ENCODE measurements around the gene NTRK3. TPM values are rescaled to one million over a fixed set of nuclear protein-coding genes. Genes with fewer than 3 reads are reported as not detected.

Gene NTRK3
- total and polyA plus RNA-seq, 4 experiments from 2014 or later, result 0.67 TPM; not detected in 3

DNA sequence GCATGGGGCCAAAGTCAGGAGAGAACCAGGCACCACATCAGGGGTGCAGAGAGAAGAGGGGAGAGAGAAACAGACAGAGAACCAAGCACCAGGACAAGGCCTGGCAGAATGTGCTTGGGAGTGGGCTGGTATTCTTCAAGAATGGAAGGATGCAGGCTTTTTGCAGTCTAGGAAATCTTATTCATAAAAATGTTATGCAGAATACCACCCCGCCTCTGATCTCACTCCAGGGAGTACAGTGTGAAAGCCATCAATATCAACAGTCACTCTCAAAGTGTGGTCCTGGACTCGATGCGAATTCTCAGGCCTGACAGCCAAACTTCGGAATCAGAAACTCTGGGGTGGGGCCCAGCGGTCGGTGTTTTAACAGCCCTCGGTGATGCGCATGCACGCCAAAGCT, 16.9 kb downstream of the NTRK3 start:
- no peak overlapping the region for H3K4me3 Mint-ChIP-seq
- POLR2A ChIA-PET (ENCODE audit: partially characterized antibody), result no interaction called here
- Histone ChIP-seq H3K27me3 (ENCODE audit: insufficient read depth, low read length) (no peaks in the 10 kb centered on the region), H3K27ac (ENCODE audit: low read depth, low read length) (no peak overlapping the region), H3K9me3 (ENCODE audit: control insufficient read depth in 1 of 2, low read length in 2 of 2) (no peaks in the 10 kb centered on the region), H3K4me3 (ENCODE audit: low read length in 2 of 2) (no peak overlapping the region), H3K36me3 (ENCODE audit: insufficient read depth, low read length) (no peaks in the 10 kb centered on the region), H3K4me1 (ENCODE audit: insufficient read depth, low read length) (no peaks in the 10 kb centered on the region)
- H3K36me3 Mint-ChIP-seq, result no peaks in the 10 kb centered on the region
- H3K27ac Mint-ChIP-seq, result no peak overlapping the region
- H3K27me3 Mint-ChIP-seq, result peaks cover 7 to 12% of the 10 kb centered on the region in 2 donors
- DNase-seq, result no peak
- CTCF ChIA-PET (ENCODE audit: partially characterized antibody), result no interaction called here
- peaks cover 0 to 1% (median 0%) of the 10 kb centered on the region in 4 donors for H3K4me1 Mint-ChIP-seq
- peaks cover 0 to 4% (median 0%) of the 10 kb centered on the region in 8 donors for H3K9me3 Mint-ChIP-seq
- intact Hi-C loops (cut with micrococcal nuclease), result no loop called here

DNA sequence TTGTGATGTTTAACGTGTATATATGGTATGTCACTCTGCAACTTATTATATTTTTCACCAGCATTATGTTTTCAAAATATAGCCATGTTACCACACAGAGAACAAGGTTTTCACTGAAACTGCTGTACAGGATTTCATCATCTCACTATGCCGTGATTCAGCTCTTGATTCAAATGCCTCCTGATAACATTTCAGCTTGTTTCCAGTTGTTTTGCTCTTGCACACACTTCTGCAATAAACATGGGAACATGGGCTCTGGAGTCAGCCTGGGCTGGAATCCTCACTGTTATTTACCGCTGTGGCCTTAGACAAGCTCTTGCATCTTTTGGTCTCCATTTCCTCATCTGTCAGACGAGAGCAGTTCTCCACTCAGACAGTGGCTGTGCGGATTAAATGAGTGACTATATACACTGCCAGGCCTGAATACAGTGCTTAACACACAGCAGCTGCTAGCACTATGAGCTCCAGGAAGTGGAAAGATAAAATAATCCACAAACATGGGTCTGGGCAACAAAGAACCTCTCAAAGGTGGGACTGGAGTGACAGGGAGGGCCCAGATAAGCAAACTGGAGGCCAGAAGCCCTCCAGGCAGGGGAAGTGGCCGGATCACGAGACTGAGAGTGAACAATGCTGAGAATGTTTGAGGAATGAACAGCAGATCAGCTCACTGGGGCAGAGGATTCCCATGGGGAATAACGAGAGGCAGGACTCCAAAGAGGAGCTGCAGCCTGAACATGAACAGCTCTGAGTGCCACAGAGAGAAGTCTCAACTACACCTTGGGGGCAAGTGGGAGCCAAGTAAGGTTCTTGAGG, 17.7 kb downstream of the NTRK3 start:
- POLR2A ChIA-PET (ENCODE audit: partially characterized antibody), result no interaction called here
- Histone ChIP-seq H3K4me3 (ENCODE audit: low read length in 2 of 2) (no peak overlapping the region), H3K36me3 (ENCODE audit: insufficient read depth, low read length) (no peaks in the 10 kb centered on the region), H3K27me3 (ENCODE audit: insufficient read depth, low read length) (no peaks in the 10 kb centered on the region), H3K9me3 (ENCODE audit: control insufficient read depth in 1 of 2, low read length in 2 of 2) (no peaks in the 10 kb centered on the region), H3K4me1 (ENCODE audit: insufficient read depth, low read length) (no peaks in the 10 kb centered on the region), H3K27ac (ENCODE audit: low read depth, low read length) (no peak overlapping the region)
- intact Hi-C loops (cut with micrococcal nuclease), result no loop called here
- no peak for DNase-seq
- Mint-ChIP-seq H3K4me3 (no peak overlapping the region), H3K9me3 (peaks cover 0 to 4% (median 0%) of the 10 kb centered on the region in 8 donors), H3K27me3 (peaks cover 12 to 16% of the 10 kb centered on the region in 2 donors), H3K4me1 (peaks cover 0 to 1% (median 0%) of the 10 kb centered on the region in 4 donors), H3K36me3 (no peaks in the 10 kb centered on the region), H3K27ac (peak overlapping the region in 1 of 7 donors; percentile 17)
- CTCF ChIA-PET (ENCODE audit: partially characterized antibody), result interaction anchor here (0.7 to 1.2 kb wide), 2 partner anchors 9 to 34 kb away, joined by 3 to 5 read pairs; no protein-coding TSS in a partner anchor

DNA sequence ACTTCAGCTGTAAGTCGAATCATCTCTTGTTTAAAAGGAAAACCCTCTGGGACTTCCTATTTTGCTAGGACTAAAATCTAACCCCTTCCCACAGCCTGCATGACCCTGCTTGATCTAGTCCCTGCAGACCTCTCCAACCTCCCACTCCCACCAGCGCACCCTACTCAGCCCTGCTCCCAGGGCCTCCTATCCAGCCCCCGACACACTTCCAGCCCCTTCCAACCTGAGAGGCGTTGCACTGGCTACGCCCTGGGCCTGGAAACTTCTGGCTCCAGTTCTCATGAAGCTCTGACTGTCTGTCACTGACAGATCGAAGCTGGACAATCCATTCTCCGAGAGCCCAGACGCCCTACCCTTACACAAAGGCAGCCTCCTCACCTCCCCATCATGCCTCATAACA, 21.8 kb downstream of the NTRK3 start:
- POLR2A ChIA-PET (ENCODE audit: partially characterized antibody), result no interaction called here
- no peak overlapping the region for H3K27ac Mint-ChIP-seq

GRCh38 chr15:88233921-88234320, 22.6 kb downstream of the NTRK3 start:
- Histone ChIP-seq H3K27ac (ENCODE audit: low read depth, low read length) (no peak overlapping the region), H3K9me3 (ENCODE audit: control insufficient read depth in 1 of 2, low read length in 2 of 2) (no peaks in the 10 kb centered on the region), H3K36me3 (ENCODE audit: insufficient read depth, low read length) (no peaks in the 10 kb centered on the region), H3K4me1 (ENCODE audit: insufficient read depth, low read length) (no peaks in the 10 kb centered on the region), H3K4me3 (ENCODE audit: low read length in 2 of 2) (no peak overlapping the region), H3K27me3 (ENCODE audit: insufficient read depth, low read length) (no peaks in the 10 kb centered on the region)
- ChIA-PET POLR2A (ENCODE audit: partially characterized antibody) (no interaction called here), CTCF (ENCODE audit: partially characterized antibody) (interaction anchor here (1.3 to 2.1 kb wide), 3 partner anchors 10 to 13 kb away, joined by 6 to 13 read pairs (median 7); no protein-coding TSS in a partner anchor)
- H3K27me3 Mint-ChIP-seq, result peaks cover 10 to 14% of the 10 kb centered on the region in 2 donors
- H3K27ac Mint-ChIP-seq, result no peak overlapping the region
- DNase-seq, result no peak
- intact Hi-C loops (cut with micrococcal nuclease), result no loop called here
- no peaks in the 10 kb centered on the region for H3K4me1 Mint-ChIP-seq
- H3K4me3 Mint-ChIP-seq, result no peak overlapping the region
- peaks cover 0 to 1% (median 0%) of the 10 kb centered on the region in 8 donors for H3K9me3 Mint-ChIP-seq
- H3K36me3 Mint-ChIP-seq, result no peaks in the 10 kb centered on the region

More for the DNA sequence above, 21.8 kb downstream of the NTRK3 start:
- Mint-ChIP-seq H3K4me3 (no peak overlapping the region), H3K36me3 (no peaks in the 10 kb centered on the region), H3K27me3 (peaks cover 10 to 12% of the 10 kb centered on the region in 2 donors), H3K9me3 (peaks cover 0 to 4% (median 0%) of the 10 kb centered on the region in 8 donors), H3K4me1 (peaks cover 0 to 1% (median 0%) of the 10 kb centered on the region in 4 donors)
- Histone ChIP-seq H3K36me3 (ENCODE audit: insufficient read depth, low read length) (no peaks in the 10 kb centered on the region), H3K27ac (ENCODE audit: low read depth, low read length) (no peak overlapping the region), H3K9me3 (ENCODE audit: control insufficient read depth in 1 of 2, low read length in 2 of 2) (no peaks in the 10 kb centered on the region), H3K4me1 (ENCODE audit: insufficient read depth, low read length) (no peaks in the 10 kb centered on the region), H3K27me3 (ENCODE audit: insufficient read depth, low read length) (no peaks in the 10 kb centered on the region), H3K4me3 (ENCODE audit: low read length in 2 of 2) (no peak overlapping the region)
- no peak for DNase-seq
- CTCF ChIA-PET (ENCODE audit: partially characterized antibody), result interaction anchor here (1.3 to 2.1 kb wide), 3 partner anchors 9 to 13 kb away, joined by 6 to 13 read pairs (median 7); no protein-coding TSS in a partner anchor
- intact Hi-C loops (cut with micrococcal nuclease), result no loop called here

DNA sequence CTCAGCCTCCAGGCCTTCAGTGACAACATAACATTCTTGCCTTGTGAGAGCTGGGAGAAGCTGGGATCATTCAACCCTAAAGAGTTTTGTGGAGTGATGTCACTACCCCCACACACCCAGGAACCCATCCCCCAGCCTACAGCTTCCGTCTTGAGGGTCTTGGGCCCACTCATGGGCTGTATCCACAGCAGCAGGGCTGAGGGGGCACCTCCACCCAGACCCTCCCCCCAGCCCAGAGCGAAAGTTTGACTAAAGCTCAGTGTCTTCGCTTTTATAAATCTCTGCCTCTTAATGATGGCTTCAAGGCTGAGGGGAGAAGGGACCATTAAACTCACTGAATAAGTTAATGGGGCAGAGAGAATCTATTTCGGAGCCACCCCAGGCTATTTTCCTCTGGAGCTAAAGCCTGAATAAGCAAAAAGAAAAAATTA, 23.8 kb downstream of the NTRK3 start:
- ChIA-PET CTCF (ENCODE audit: partially characterized antibody) (interaction anchor here (1.0 kb wide), 1 partner anchor 12 kb away, joined by 3 read pairs; no protein-coding TSS in a partner anchor), POLR2A (ENCODE audit: partially characterized antibody) (no interaction called here)
- Histone ChIP-seq H3K4me1 (ENCODE audit: insufficient read depth, low read length) (no peaks in the 10 kb centered on the region), H3K27me3 (ENCODE audit: insufficient read depth, low read length) (no peaks in the 10 kb centered on the region), H3K9me3 (ENCODE audit: control insufficient read depth in 1 of 2, low read length in 2 of 2) (no peaks in the 10 kb centered on the region), H3K4me3 (ENCODE audit: low read length in 2 of 2) (no peak overlapping the region), H3K36me3 (ENCODE audit: insufficient read depth, low read length) (no peaks in the 10 kb centered on the region), H3K27ac (ENCODE audit: low read depth, low read length) (no peak overlapping the region)
- H3K9me3 Mint-ChIP-seq, result no peaks in the 10 kb centered on the region
- no peak overlapping the region for H3K4me3 Mint-ChIP-seq
- no peaks in the 10 kb centered on the region for H3K4me1 Mint-ChIP-seq
- no peak for DNase-seq
- intact Hi-C loops (cut with micrococcal nuclease), result no loop called here
- H3K27ac Mint-ChIP-seq, result no peak overlapping the region
- peaks cover 15 to 19% of the 10 kb centered on the region in 2 donors for H3K27me3 Mint-ChIP-seq
- no peaks in the 10 kb centered on the region for H3K36me3 Mint-ChIP-seq

DNA sequence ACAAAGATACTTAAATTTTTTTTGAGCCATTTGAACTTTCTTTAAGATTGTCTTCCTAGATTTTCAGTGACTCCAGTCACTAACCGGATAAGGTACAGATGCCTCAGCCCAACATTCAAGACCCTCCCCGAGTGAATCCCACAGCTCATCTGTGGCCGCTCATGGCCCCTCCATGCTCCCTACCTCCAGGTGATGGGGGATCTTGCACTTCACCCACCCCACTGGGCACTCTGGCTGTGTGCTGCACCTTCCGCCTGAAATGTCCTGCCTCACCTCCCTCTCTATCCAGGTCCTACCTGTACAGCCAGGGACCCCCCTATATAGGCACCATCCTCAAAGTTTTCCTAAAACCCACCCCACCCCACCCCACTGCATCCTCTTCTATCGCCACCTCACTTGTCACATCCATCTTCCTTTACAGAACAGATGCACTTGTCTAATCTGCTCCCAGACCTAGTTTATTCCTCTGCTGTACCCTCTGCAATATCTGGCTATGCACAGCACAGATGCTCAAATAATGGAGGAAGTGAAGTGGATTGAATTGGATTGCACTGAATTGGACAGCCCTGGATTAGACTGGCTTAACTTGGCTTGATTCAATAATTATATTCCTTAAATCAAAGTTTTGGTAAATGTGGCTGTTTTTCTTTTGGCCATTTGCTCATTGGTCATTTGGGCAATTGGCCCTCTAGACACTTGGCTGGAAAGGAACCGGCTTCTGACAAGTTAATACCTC, 24.5 kb downstream of the NTRK3 start:
- peaks cover 16 to 19% of the 10 kb centered on the region in 2 donors for H3K27me3 Mint-ChIP-seq

DNA sequence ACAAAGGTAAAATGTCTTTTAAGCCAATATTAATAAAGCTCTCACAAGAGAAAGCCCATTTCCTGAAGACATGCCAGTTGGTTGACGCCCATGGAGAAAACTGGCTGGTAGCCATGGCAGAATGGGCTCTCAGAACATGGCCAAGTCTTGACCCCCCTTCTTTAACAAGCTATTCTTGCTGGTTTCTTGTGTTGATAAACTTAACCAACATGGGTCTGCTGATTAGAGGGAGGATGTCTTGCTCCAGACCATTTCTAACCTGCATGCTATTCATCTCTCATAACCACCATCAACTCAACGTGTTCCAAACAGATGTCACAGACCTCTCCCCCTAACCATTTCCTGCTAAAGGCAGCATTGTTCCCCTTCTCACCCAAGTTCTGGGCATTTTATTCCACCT, 25.7 kb downstream of the NTRK3 start:
- no peak overlapping the region for H3K27ac ChIP-seq (ENCODE audit: low read depth, low read length)
- peaks cover 14 to 17% of the 10 kb centered on the region in 2 donors for H3K27me3 Mint-ChIP-seq

More for the DNA sequence above, 24.5 kb downstream of the NTRK3 start:
- CTCF ChIA-PET (ENCODE audit: partially characterized antibody), result interaction anchor here (1.6 to 2.7 kb wide), 2 partner anchors 13 to 15 kb away, joined by 5 to 11 read pairs; no protein-coding TSS in a partner anchor
- H3K36me3 ChIP-seq (ENCODE audit: insufficient read depth, low read length), result no peaks in the 10 kb centered on the region
- intact Hi-C loops (cut with micrococcal nuclease), result no loop called here
- H3K36me3 Mint-ChIP-seq, result no peaks in the 10 kb centered on the region
- H3K4me1 Mint-ChIP-seq, result no peaks in the 10 kb centered on the region
- no peak overlapping the region for H3K4me3 ChIP-seq (ENCODE audit: low read length in 2 of 2)
- no peak overlapping the region for H3K27ac Mint-ChIP-seq
- no peaks in the 10 kb centered on the region for H3K9me3 Mint-ChIP-seq
- POLR2A ChIA-PET (ENCODE audit: partially characterized antibody), result no interaction called here
- no peak for DNase-seq
- no peaks in the 10 kb centered on the region for H3K4me1 ChIP-seq (ENCODE audit: insufficient read depth, low read length)
- no peaks in the 10 kb centered on the region for H3K9me3 ChIP-seq (ENCODE audit: control insufficient read depth in 1 of 2, low read length in 2 of 2)
- H3K27ac ChIP-seq (ENCODE audit: low read depth, low read length), result no peak overlapping the region
- no peak overlapping the region for H3K4me3 Mint-ChIP-seq
- H3K27me3 ChIP-seq (ENCODE audit: insufficient read depth, low read length), result no peaks in the 10 kb centered on the region

More for the DNA sequence above, 25.7 kb downstream of the NTRK3 start:
- Mint-ChIP-seq H3K36me3 (no peaks in the 10 kb centered on the region), H3K9me3 (no peaks in the 10 kb centered on the region), H3K4me1 (no peaks in the 10 kb centered on the region), H3K4me3 (no peak overlapping the region), H3K27ac (no peak overlapping the region)
- no peaks in the 10 kb centered on the region for H3K36me3 ChIP-seq (ENCODE audit: insufficient read depth, low read length)
- ChIA-PET CTCF (ENCODE audit: partially characterized antibody) (interaction anchor here (1.1 to 2.7 kb wide), 3 partner anchors 15 to 18 kb away, joined by 3 to 11 read pairs (median 5); no protein-coding TSS in a partner anchor), POLR2A (ENCODE audit: partially characterized antibody) (no interaction called here)
- intact Hi-C loops (cut with micrococcal nuclease), result no loop called here
- H3K27me3 ChIP-seq (ENCODE audit: insufficient read depth, low read length), result no peaks in the 10 kb centered on the region
- no peaks in the 10 kb centered on the region for H3K9me3 ChIP-seq (ENCODE audit: control insufficient read depth in 1 of 2, low read length in 2 of 2)
- H3K4me3 ChIP-seq (ENCODE audit: low read length in 2 of 2), result no peak overlapping the region
- no peak for DNase-seq
- no peaks in the 10 kb centered on the region for H3K4me1 ChIP-seq (ENCODE audit: insufficient read depth, low read length)

Data from CD4-positive, alpha-beta memory T cell (primary cell).